Activated CD8-positive, alpha-beta T cell treated with anti-CD3 and anti-CD28 coated beads, Interleukin-2, amount 10 ng/mL, durations not matched to agents 7 days and 5 days (primary cell): Measurements from ENCODE around the gene IRAK2. TPM values are rescaled to one million over a fixed set of nuclear protein-coding genes. Genes with fewer than 3 reads are reported as not detected.

Source experiments
- ATAC-seq: fragments of 150-1000 bp; cut with Tn5 transposase; one replicate; pipeline ENCODE4 v1.10.0; 2021; ENCODE audit warnings: moderate library complexity
- CTCF ChIA-PET: fragments of 350-600 bp; sonication (Branson Sonifier 250); formaldehyde crosslinking; loops from one replicate; lab custom pipeline; 2021; ENCODE audit warnings: antibody characterized with exemption; lab: Charles Lee
- POLR2A ChIA-PET: fragments of 350-600 bp; sonication (Branson Sonifier 250); formaldehyde crosslinking; loops from one replicate; lab custom pipeline; 2021; ENCODE audit warnings: antibody characterized with exemption; lab: Charles Lee
- DNase-seq: peaks from one replicate; pipeline ENCODE4 v3.0.0-alpha.2; 2020
- H3K27ac Mint-ChIP-seq: one replicate; pipeline ENCODE4 v1.8.0; 2021; ENCODE audit warnings: mild to moderate bottlenecking, mixed read lengths
- H3K27me3 Mint-ChIP-seq: one replicate; pipeline ENCODE4 v1.8.0; 2021; ENCODE audit warnings: low read depth, mixed read lengths
- H3K36me3 Mint-ChIP-seq: one replicate; pipeline ENCODE4 v1.8.0; 2021; ENCODE audit warnings: low read depth, mixed read lengths
- H3K4me1 Mint-ChIP-seq: one replicate; pipeline ENCODE4 v1.8.0; 2021; ENCODE audit warnings: low read depth, mixed read lengths
- H3K4me3 Mint-ChIP-seq: one replicate; pipeline ENCODE4 v1.8.0; 2021; ENCODE audit warnings: mild to moderate bottlenecking, mixed read lengths
- H3K9me3 Mint-ChIP-seq: one replicate; pipeline ENCODE4 v1.8.0; 2022; ENCODE audit warnings: mixed read lengths; ENCODE audit not compliant: insufficient read depth
- total RNA-seq, 2 experiments: library from RNA; stranded (reverse); gene quantifications; one replicate each; pipeline ENCODE4 v1.2.3, GENCODE V29; 2021

The IRAK2 gene
- total RNA-seq, 2 experiments from 2014 or later, result 1.3 to 1.4 TPM

GRCh38 chr3:10287936-10288574, 123.3 kb downstream of the IRAK2 start:
- DNase-seq (no peak), ATAC-seq (no peak)
- CTCF ChIA-PET, result interaction anchor here (1.0 to 6.9 kb wide), 7 partner anchors 17 to 356 kb away, joined by 3 to 53 read pairs (median 4); no protein-coding TSS in a partner anchor
- Mint-ChIP-seq H3K27ac (no peak overlapping the region), H3K27me3 (no peaks in the 10 kb centered on the region), H3K4me3 (no peak overlapping the region), H3K36me3 (peaks cover 39% of the 10 kb centered on the region), H3K4me1 (peaks cover 30% of the 10 kb centered on the region), H3K9me3 (no peaks in the 10 kb centered on the region)
- POLR2A ChIA-PET, result interaction anchor here (0.6 kb wide), 1 partner anchor 201 kb away, joined by 3 read pairs; no protein-coding TSS in a partner anchor

GRCh38 chr3:10288575-10288960, 123.8 kb downstream of the IRAK2 start:
- H3K9me3 Mint-ChIP-seq, result no peaks in the 10 kb centered on the region
- DNase-seq (no peak), ATAC-seq (no peak)
- no peak overlapping the region for H3K27ac Mint-ChIP-seq
- H3K4me1 Mint-ChIP-seq, result peaks cover 29% of the 10 kb centered on the region
- no peak overlapping the region for H3K4me3 Mint-ChIP-seq
- ChIA-PET CTCF (interaction anchor here (1.6 to 6.9 kb wide), 2 partner anchors 25 to 356 kb away, joined by 4 to 53 read pairs; no protein-coding TSS in a partner anchor), POLR2A (no interaction called here)
- H3K36me3 Mint-ChIP-seq, result peaks cover 34% of the 10 kb centered on the region
- no peaks in the 10 kb centered on the region for H3K27me3 Mint-ChIP-seq

GRCh38 chr3:10289077-10289476, 124.4 kb downstream of the IRAK2 start:
- Mint-ChIP-seq H3K4me1 (peaks cover 23% of the 10 kb centered on the region), H3K4me3 (no peak overlapping the region), H3K36me3 (peaks cover 33% of the 10 kb centered on the region), H3K27ac (no peak overlapping the region), H3K27me3 (no peaks in the 10 kb centered on the region), H3K9me3 (no peaks in the 10 kb centered on the region)
- CTCF ChIA-PET, result no interaction called here
- POLR2A ChIA-PET, result no interaction called here
- ATAC-seq, result no peak
- DNase-seq, result no peak

GRCh38 chr3:10289787-10290355, 125.2 kb downstream of the IRAK2 start:
- Mint-ChIP-seq H3K27ac (no peak overlapping the region), H3K4me3 (no peak overlapping the region), H3K36me3 (peaks cover 35% of the 10 kb centered on the region), H3K27me3 (no peaks in the 10 kb centered on the region), H3K4me1 (peaks cover 16% of the 10 kb centered on the region), H3K9me3 (no peaks in the 10 kb centered on the region)
- POLR2A ChIA-PET, result no interaction called here
- DNase-seq (no peak), ATAC-seq (no peak)
- CTCF ChIA-PET, result interaction anchor here (0.8 kb wide), 1 partner anchor 27 kb away, joined by 3 read pairs; no protein-coding TSS in a partner anchor

- Mint-ChIP-seq H3K27me3 (no peaks in the 10 kb centered on the region), H3K4me3 (no peak overlapping the region), H3K4me1 (peaks cover 15% of the 10 kb centered on the region), H3K36me3 (peaks cover 40% of the 10 kb centered on the region), H3K27ac (no peak overlapping the region), H3K9me3 (no peaks in the 10 kb centered on the region)
- no peak for ATAC-seq
- DNase-seq, result no peak
- ChIA-PET CTCF (no interaction called here), POLR2A (no interaction called here)
Measured at GRCh38 chr3:10290481-10291176, 125.9 kb downstream of the IRAK2 start.

- CTCF ChIA-PET, result no interaction called here
- DNase-seq, result no peak
- peaks cover 41% of the 10 kb centered on the region for H3K36me3 Mint-ChIP-seq
- H3K27me3 Mint-ChIP-seq, result no peaks in the 10 kb centered on the region
- POLR2A ChIA-PET, result interaction anchor here (0.9 kb wide), 1 partner anchor 12 kb away, joined by 3 read pairs; no protein-coding TSS in a partner anchor
- H3K9me3 Mint-ChIP-seq, result no peaks in the 10 kb centered on the region
- H3K27ac Mint-ChIP-seq, result peak overlapping the region; percentile 50
- no peak overlapping the region for H3K4me3 Mint-ChIP-seq
- H3K4me1 Mint-ChIP-seq, result peaks cover 15% of the 10 kb centered on the region
- no peak for ATAC-seq
Measured at GRCh38 chr3:10291641-10292040, 126.9 kb downstream of the IRAK2 start.

GRCh38 chr3:10292505-10293419, 128.0 kb downstream of the IRAK2 start, which contains the start of gene GHRL:
Gene GHRL (minus strand): TSS chr3:10292947. CDS start chr3:10290180, 2,767 bp downstream.
- H3K4me3 Mint-ChIP-seq, result no peak within 1 kb of the TSS
- CTCF ChIA-PET, result interaction anchor here (1.3 kb wide), 1 partner anchor 360 kb away, joined by 4 read pairs; no protein-coding TSS in a partner anchor
- ATAC-seq (no peak), DNase-seq (no peak)
- no peaks in the 10 kb centered on the region for H3K9me3 Mint-ChIP-seq
- peak within 1 kb of the TSS; percentile 64 for H3K27ac Mint-ChIP-seq
- peaks cover 15% of the 10 kb centered on the region for H3K4me1 Mint-ChIP-seq
- peaks cover 42% of the 10 kb centered on the region for H3K36me3 Mint-ChIP-seq
- POLR2A ChIA-PET, result interaction anchor here (0.9 kb wide), 1 partner anchor 11 kb away, joined by 3 read pairs; no protein-coding TSS in a partner anchor
- H3K27me3 Mint-ChIP-seq, result no peaks in the 10 kb centered on the region

Other genes starting within 250 kb of the IRAK2 start
- gene IL17RC, start 247.8 kb upstream of the IRAK2 start, total RNA-seq, result under 1 TPM; 0.42 to 0.55 TPM
- 10 to 100 TPM; 10.1 to 10.9 TPM for gene CRELD1, start 231.1 kb upstream of the IRAK2 start, total RNA-seq
- 1 to 10 TPM; 5.5 to 6.9 TPM for gene PRRT3, start 212.5 kb upstream of the IRAK2 start, total RNA-seq
- gene EMC3, start 178.1 kb upstream of the IRAK2 start, total RNA-seq, result 10 to 100 TPM; 49.0 to 53.4 TPM
- 10 to 100 TPM; 66.9 to 71.5 TPM for gene FANCD2, start 138.5 kb upstream of the IRAK2 start, total RNA-seq
- gene FANCD2OS, start 56.7 kb upstream of the IRAK2 start, total RNA-seq, result not detected
- gene BRK1, start 49.2 kb upstream of the IRAK2 start, total RNA-seq, result 100 to 1,000 TPM; 113 to 120 TPM
- 10 to 100 TPM; 57.0 to 59.1 TPM for gene VHL, start 23.1 kb upstream of the IRAK2 start, total RNA-seq
- gene TATDN2, start 83.5 kb downstream of the IRAK2 start, total RNA-seq, result 10 to 100 TPM; 57.0 to 61.6 TPM
- under 1 TPM; 0.21 to 0.63 TPM for gene GHRL, start 128.0 kb downstream of the IRAK2 start, total RNA-seq
- gene SEC13, start 156.2 kb downstream of the IRAK2 start, total RNA-seq, result 10 to 100 TPM; 93.2 to 95.0 TPM